HG03280 (cell line): ENCODE data around the gene DYNC2H1.

Source experiments
- ATAC-seq: cut with Tn5 transposase; IDR thresholded peaks from one replicate; pipeline ENCODE4 v1.9.1; 2021; ENCODE audit warnings: mild to moderate bottlenecking, moderate library complexity; ENCODE audit not compliant: unreplicated experiment

DYNC2H1 gene

GRCh38 chr11:103436131-103436770, 327.0 kb downstream of the DYNC2H1 start:
- ATAC-seq, result no peak

GRCh38 chr11:103441021-103441420, 331.8 kb downstream of the DYNC2H1 start:
- ATAC-seq, result no peak

- ATAC-seq, result no peak
Measured at GRCh38 chr11:103448966-103449365, 339.7 kb downstream of the DYNC2H1 start.

GRCh38 chr11:103450241-103450640, 341.0 kb downstream of the DYNC2H1 start:
- ATAC-seq, result no peak

- ATAC-seq, result no peak
Measured at GRCh38 chr11:103453126-103453525, 343.9 kb downstream of the DYNC2H1 start.

- ATAC-seq, result no peak
Measured at GRCh38 chr11:103453915-103454709, 344.9 kb downstream of the DYNC2H1 start.

- no peak for ATAC-seq
Measured at GRCh38 chr11:103464420-103464819, 355.2 kb downstream of the DYNC2H1 start.

GRCh38 chr11:103465555-103466140, 356.4 kb downstream of the DYNC2H1 start:
- no peak for ATAC-seq

- no peak for ATAC-seq
Measured at GRCh38 chr11:103471546-103471945, 362.3 kb downstream of the DYNC2H1 start.

- ATAC-seq, result no peak
Measured at GRCh38 chr11:103476874-103477273, 367.6 kb downstream of the DYNC2H1 start.

GRCh38 chr11:103480421-103480820, 371.2 kb downstream of the DYNC2H1 start:
- ATAC-seq, result no peak

GRCh38 chr11:103483996-103484395, 374.8 kb downstream of the DYNC2H1 start:
- ATAC-seq, result no peak

GRCh38 chr11:103484545-103484944, 375.3 kb downstream of the DYNC2H1 start:
- ATAC-seq, result no peak

GRCh38 chr11:103486604-103487003, 377.4 kb downstream of the DYNC2H1 start:
- ATAC-seq, result no peak

- ATAC-seq, result no peak
Measured at GRCh38 chr11:103487113-103487512, 377.9 kb downstream of the DYNC2H1 start.

GRCh38 chr11:103488031-103488461, 378.8 kb downstream of the DYNC2H1 start:
- ATAC-seq, result no peak

- no peak for ATAC-seq
Measured at GRCh38 chr11:103488579-103488978, 379.4 kb downstream of the DYNC2H1 start.

- no peak for ATAC-seq
Measured at GRCh38 chr11:103491777-103492176, 382.6 kb downstream of the DYNC2H1 start.

- ATAC-seq, result no peak
Measured at GRCh38 chr11:103494491-103494890, 385.3 kb downstream of the DYNC2H1 start.

GRCh38 chr11:103497268-103497667, 388.0 kb downstream of the DYNC2H1 start:
- no peak for ATAC-seq

GRCh38 chr11:103499710-103500340, 390.6 kb downstream of the DYNC2H1 start:
- ATAC-seq, result no peak
